ENCODE measurements around the gene CALU.

The CALU gene
- 53.7 reads per million, percentile 70 among the genes with 10 or more reads in this experiment for total RNA-seq

DNA sequence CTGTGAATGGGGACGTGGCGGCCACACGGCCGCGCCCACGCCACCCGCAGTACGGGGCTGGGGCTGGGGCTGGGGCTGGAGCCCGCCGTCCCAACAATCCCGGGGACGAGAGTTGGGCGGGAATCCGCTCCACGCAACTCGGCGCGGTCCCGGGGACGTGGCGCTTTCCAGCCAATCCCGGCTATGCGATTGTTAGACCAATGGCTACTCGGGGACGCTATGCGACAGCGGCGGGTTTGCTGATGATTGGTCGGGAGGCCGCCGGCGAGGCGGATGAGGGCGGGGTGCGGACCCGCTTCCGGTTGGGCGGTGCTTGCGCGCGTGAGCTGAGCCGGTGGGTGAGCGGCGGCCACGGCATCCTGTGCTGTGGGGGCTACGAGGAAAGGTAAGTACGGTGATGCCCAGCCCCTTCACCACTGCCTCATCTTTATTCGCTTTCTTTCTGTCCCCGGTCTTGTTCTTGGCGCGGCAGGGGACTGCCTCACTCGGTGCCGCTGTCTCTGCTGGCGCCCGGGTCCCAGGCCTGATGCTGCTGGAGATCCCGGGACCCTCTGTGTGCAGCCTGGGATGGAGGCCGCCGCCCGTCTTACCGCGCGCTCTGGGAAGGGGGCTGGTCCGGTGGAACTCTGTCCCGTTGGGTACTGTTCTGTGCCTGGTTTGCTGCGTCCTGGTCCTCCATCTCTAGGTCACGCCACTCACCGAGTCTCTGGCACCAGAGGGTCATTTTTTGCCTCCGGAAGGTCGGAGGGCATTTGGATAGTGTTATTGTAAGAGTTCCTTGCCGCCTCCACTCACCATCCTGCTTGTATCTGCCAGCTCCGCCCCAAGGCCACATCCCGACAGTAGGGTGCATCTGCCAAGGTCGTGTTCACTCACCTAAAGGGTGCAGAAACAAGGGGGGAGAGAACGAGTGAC lies at the start of gene CALU:
Gene CALU (plus strand): TSS at position 312 of the 915 bp plus-strand sequence. CDS start 9,225 bp downstream, outside the sequence.
- peak; percentile 94 for DNase-seq

DNA sequence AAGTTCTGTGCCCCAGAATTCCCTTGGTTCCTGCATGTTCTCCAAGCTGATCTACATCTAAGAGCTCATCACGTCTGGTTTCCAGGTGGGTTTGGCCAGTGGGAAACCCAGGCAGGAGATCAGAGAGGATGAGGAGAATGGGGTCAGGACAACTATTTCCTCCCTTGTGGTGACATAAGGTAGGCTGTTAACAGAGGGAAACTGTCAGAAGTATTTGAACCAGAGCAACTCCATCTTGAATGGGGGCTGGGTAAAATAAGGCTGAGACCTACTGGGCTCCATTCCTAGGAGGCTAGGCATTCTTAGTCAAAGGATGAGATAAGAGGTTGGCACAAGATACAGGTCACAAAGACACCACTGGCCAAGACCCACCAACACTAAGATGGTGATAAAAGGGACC lies 47.9 kb upstream of the CALU start:
- no peak for DNase-seq

DNA sequence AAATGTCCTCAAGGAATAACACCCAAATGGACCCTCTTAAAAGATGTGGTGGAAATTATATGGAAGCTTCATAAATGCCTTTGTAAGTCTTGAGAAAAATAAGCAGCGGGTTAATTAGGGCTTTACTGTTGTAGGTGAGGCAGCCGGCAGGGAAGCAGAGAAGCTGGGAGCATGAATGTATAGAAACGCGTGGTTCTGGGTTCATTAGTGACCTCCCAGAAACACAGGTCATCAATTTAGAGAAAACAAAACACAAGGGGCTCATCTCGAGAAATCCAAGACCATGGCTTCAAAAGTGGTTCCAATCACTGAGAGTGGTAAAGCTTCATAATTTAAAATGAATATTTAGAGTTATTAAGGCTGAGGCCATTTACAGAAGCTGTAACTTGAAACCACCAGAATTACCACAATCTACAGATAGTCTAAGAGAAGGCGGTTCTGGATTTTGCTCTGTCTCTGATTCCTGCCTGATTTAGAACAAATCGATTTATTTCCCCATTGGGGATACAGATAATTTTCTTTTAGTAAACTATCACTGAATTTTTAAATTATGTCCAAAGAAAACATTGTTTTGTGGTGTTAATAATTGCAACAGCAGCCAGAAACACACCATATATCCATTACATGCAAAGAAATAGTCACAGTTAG lies 46.4 kb upstream of the CALU start:
- no peak for DNase-seq

DNA sequence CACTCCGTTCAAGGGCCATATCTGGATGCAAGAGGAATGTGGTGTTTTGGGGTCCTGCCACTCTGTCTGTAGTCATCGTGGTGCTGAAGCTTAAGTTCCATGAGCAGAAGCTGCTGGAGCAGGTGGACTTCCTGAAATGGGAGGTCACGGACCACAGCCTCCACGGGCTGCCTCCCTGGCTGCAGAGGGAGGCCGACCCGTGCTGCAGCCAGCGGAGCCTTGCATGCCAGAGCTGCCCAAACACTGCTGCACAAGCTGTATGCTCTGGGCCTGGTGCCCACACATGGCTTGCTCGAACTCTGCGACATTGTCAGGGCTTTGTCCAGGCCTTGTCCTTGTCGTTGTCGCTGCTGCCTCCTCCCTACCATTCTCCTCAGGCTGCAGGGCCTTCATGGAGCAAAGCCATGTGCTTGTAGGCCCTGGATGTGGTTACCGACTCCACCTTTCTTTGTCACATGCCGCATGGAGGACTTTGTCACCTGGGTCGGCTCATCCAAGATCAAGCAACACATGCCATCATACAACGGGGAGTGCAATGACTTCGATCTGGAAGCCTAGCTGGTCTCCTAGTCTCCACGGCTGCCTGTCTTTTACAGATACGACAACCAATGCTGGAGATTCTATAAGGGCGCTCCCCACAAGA lies 45.7 kb upstream of the CALU start:
- no peak for DNase-seq

DNA sequence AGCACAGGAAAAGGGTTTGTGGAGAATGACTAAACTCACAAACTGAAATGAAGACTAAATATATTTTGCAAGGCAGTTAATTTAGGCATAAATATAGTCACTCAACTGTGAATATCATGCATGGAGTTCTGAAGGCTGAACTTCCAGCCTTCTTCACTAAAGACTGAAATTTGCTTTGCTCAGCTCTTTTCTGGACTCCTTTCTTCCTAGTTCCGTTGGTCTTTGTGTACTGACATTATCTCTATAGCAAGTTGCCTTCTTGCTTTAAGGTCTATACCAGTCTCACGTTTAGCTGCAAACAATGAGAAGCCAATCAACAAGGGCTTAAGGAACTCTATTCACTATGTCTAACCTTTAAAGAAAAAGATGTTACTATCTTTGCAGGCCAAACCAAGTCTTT lies 44.4 kb upstream of the CALU start:
- DNase-seq, result no peak

DNA sequence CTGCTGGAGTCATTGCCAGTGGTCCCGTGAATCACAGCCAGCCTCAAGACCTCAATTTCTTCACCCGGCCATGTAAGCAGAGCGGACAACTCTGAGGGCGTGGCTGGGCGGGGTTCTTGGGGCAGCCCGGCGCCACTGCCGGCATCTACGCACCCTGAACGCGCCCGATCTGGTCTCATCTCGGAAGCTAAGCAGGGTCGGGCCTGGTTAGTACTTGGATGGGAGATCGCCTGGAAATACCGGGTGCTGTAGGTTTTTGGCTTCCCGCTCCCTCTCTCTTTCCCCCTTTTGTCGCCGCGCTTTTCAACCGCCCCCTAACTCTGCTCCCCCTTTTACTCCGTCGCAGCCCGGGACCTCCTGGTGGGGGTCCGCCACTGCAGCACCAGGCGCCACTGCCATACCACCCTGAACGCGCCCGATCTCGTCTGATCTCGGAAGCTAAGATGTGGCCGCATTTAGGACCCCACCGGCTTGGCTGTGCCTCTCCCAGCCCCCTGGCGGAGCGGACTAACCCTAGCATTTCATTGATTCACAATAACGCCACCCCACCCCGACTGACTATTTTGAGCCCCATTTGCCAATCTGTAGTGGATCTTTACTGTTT lies 41.8 kb upstream of the CALU start:
- DNase-seq, result no peak

DNA sequence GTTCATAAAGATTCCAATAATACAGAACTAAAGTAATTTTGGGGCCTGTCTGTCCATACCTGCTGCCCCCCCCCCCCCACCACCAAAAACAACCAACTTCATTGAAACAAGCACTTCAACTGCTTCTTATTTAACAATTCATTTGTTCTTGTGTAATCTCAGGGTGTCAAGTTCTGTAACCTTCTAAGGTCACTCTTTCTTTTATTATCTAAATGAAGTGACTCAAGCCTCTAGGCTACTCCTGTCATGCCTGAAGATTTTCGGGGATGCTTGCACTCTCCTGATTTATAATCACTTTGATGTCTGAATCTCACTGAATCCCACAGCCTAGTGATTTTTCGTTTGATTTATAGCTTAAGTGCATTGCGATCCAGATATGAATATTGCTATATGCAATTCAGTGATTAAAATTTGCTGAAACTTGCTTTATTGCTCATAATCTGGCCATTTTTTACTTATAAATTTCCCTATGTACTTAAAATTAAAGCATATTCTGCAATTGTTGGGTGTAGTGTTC lies 39.9 kb upstream of the CALU start:
- DNase-seq, result no peak

DNA sequence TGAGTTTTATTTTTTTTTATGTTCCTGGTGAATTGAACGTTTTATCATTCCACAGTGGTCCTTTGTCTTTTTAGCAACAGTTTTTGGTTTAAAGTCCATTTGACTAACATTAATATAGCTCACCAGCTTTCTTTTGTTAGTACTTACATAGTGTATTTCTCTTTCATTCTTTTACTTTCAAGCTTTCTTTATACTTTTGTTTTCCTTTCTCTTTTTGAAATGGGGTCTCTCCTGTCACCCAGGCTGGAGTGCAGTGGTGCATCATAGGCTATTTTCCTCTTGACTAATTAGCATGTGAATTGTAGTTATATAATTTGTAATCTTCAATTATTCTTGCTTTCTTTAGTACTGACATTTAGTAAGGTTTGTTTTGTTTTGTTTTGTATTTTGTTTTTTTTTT lies 39.3 kb upstream of the CALU start:
- no peak for DNase-seq

DNA sequence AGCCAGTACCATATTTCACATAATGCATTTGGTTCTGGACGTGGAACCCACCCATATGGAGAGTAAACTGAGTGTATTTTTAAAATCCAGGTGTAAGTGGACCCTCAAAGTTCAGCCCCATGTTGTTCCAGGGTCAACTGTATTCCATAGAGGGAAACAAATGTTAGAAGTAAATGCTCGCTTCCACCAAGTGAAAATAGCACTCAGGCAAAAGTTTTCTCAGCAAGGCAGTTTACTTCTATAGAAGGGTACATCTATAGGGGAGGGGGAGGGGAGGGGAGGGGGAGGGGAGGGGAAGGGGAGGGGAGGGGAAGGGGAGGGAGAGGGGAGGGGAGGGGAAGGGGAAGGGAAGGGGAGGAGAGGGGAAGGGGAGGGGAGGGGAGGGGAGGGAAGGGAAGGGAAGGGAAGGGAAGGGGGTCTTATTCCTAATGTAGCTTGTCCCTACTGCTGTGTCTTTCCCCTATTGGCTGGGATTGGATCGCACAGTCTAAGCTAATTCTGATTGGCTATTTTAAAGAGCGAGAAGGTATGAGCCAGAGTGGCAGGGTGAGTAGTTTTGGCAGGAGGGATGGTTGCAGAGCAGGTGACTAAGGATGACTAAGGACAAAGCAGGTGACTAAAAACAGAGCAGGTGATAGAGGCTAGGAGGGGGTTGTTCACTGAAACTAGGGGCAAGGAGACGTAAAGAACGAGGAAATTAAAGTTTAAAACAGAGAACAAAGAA lies 37.9 kb upstream of the CALU start:
- DNase-seq, result no peak

DNA sequence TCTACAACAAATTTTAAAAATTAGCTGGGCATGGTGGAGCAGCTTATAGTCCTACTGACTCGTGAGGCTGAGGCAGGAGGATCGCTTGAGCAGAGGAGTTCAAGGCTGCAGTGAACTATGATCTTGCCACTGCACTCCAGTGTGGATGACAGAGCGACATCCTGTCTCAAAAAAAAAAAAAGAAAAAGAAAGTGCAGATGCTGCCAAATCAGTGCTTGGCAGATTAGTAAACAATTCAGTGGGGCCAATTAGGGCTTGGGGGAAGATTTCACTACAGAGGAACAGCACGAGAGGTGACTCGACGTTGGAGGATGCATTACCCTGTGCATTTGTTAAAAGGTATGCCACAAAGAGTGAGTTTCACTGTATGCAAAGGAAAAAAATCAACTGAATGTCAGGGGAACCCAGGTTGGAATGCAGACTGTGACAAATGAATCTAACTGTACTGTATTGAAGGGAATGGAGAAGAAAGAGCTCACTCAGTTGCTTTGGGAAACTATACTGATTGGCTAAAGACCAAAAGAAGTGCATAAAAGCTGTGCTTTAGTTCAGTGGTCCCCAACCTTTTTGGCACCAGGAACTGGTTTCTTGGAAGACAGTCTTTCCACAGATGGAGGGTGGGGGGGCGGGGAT lies 35.4 kb upstream of the CALU start:
- DNase-seq, result no peak

DNA sequence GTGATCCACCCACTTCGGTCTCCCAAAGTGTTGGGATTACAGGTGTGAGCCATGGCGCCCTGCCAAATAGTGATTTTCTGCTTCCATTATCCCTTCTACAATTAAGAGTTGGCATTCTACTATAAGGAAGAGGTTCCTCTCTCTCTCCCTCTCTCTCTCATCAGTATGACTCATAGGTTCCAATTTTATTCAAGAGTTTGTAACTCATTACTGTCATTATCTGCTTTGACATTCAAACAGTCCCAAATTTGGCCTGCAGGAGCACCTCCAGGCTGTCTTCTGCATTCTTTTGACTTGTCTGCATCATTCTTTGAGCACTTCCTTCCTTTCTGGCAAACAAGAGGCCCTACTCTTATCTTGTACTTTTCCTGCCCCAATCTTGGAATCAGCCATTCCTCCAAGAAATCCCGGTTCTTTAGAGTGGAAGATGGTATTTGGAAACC lies 33.2 kb upstream of the CALU start:
- no peak for DNase-seq

DNA sequence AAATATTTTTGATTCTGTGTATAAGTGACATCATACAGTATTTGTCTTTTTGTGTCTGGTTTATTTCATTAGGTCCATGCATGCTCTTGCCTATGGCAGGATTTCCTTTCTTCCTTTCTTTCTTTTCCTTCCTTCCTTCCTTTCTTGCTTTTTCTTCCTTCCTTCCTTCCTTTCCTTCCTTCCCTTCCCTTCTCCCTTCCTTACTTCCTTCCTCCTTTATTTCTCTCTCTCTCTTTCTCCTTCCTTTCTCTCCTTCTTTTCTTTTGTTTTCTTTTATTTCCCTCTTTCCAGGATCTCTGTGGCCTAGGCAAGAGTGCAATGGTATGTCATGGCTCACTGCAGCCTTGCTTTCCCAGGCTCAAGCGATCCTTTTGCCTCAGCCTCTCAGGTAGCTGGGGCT lies 31.4 kb upstream of the CALU start:
- DNase-seq, result no peak

DNA sequence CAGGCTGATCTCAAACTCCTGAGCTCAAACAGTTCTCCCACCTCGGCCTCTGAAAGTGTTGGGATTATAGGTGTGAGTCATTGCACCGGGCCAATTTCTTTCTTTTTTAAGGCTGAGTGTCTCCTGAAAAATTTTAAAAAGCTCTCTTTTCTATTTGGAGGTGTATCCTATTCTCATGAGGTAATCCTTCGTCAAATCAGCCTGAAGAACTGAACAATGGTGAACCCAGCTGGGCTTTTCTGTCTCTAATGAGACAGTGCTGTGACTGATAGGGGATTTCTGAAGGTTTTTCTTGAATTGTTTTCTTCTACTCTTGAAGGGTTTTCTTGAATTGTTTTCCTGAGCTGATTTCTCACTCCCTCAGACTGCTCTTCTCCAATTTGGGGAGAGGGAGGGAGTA lies 30.9 kb upstream of the CALU start:
- no peak for DNase-seq

DNA sequence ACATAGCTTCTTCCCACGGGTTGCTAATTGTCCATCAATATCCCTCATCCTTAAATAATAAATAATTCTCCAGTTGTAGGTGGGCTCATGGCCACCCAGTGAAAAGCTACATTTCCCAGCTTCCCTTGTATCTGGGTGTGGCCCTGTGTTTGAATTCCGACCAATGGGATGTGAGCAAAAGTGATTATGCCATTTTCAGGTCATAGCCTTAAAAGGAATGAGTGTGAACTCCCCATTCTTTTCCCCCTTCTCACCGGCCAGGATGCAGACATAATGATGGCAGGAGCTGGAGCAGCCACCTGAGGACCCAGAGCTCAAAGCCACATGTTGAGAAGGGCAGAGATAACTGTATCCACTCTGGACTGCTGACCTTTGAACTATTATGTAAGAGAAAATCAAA lies 30.3 kb upstream of the CALU start:
- DNase-seq, result no peak

DNA sequence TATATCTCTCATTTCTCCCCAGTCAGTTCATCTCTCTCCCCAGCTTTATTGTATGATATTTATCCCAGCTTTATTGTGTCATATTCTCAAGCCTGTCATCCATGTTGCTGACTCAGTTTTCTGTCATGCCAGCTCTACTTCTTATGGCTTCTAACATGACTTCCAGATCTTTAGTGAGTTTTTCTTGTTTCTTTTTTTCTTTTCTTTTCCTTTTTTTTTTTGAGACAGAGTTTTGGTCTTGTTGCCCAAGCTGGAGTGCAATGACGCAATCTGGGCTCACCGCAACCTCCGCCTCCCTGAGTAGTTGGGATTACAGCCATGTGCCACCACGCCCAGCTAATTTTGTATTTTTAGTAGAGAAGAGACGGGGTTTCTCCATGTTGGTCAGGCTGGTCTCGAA lies 28.7 kb upstream of the CALU start:
- DNase-seq, result no peak

DNA sequence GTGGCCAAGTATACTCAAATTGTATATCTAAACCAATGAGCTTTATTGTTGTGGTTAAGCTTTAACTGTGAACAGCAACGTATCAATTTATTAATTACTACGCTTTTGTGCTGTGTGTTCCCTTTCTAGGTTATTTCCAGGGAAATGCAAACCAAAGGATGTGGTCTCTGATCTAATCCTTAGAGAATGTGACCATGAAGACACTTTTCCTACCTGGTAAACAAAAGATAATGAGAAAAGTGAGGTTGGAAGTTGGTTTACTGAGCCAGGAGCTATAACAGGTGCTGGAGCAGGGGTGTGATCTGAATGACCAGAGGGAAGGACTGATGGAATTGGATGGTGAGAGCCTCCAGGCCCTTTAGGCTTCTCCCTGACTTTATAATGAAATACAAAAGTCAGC lies 25.4 kb upstream of the CALU start:
- DNase-seq, result no peak

DNA sequence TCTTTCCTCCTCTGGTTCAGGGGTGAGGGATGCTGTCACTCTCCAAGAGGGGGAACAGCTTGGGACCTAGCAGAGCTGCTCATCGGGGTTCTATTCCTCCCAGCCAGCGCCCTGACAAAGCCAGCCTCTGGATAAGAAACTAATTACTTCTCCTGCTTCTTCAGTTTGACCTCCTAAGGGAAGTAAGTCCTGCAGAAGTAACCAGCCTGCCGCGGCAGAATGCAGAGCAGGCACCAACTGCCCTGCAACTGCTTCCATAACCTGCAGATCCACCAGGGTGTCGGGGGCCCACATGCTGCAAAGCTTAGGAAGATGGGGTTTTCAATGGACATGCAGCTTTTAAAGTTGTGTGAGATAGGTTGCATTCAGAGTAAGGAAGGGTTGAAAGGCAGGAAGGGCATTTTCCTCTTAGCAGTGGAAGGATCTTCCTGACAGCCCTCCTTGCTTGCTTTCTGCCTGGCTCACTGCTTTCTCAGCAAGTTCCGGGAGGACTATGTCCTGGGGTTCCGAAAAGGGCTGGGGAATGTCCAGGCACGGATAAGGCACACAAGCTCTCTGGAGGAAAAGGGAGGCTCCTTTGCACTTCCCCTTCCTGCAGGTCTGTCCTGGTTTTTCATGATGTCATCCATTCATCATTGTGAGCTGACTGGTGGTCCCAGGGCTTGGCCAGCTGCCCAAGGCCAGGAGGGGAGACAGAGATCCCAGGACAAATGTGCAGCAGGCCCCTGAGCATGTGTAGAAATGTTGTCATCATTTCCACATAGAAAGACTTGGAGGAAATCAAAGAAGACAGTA lies 24.3 kb upstream of the CALU start:
- no peak for DNase-seq

DNA sequence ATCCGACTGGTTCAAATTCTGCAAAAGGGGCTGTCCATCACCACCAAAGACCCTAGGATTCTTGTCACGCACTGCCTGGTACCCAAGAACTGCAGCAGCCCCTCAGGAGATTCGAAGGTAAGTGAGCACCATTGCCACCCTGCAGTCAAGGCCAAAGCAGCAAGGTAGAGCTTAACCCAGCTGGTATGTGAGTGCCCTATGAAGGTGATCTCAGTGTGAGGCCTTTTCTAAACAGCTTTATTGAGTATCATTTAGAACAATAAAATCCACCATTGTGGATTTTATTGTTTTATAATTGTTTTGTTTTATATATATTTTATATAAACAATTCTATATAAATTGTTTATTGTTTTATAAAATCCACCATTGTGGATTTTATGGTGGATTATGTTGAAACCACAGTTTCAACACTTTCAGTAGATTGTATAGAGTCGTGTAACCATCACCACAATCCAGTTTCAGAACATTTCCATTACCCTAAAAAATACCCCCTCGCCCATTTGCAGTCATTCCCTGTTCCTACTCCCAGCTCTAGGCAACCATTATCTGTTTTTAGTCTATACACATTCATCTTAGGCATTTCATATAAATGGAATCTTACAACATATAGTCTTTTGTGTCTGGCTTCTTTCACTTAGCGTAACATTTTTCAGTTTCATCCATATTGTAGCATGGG lies 20.1 kb upstream of the CALU start:
- DNase-seq, result no peak

DNA sequence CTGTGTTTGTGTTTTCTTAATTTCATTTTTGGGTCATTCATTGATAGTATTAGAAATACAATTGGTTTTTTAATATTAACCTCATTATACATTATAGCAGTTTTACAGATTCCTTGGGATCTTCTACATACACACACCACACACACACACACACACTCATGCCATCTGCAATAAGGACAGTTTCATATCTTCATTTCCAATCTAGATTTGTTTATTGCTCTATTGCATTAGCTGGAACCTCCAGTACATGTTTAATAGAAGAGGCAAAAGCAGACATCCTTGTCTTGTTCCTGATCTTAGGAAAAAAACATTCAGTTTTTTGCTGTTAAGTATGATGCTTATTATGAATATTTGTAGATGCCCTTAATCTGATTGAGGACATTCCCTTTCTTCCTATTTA lies 17.8 kb upstream of the CALU start:
- no peak for DNase-seq

DNA sequence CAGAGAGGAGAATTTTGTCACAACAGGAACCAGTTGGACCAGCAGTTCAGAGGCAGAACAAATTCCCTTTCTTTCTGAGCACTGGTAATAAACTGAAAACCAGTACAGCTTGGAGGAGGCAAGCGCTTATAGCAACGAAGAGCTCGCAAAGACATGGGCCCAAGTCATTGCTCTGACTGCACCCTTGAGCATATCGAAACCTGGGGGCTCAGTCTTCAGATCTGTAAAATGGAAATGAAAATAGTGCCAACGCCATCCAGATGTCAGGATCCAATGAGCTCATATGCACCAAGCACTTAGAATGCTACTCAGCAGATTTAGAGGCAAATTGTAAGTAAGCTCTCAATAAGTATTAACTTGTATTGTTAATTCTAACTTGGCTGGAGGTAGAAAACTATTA lies 14.4 kb upstream of the CALU start:
- no peak for DNase-seq
